ENCODE results near the gene NOTCH2NLA. TPM values are rescaled to one million over a fixed set of nuclear protein-coding genes. Genes with fewer than 3 reads are reported as not detected.
"Not testable (repeated sequence)": the region's sequence is repeated elsewhere in the genome, so short reads cannot be mapped to it uniquely, and the experiment has no call there.

Gene NOTCH2NLA
- total RNA-seq (2014; rRNA removed; shearing (Covaris generic)): 18.3 and 22.4 TPM in 2 replicates

GRCh38 chr1:146228710-146229477 is at the start of gene NOTCH2NLA:
NOTCH2NLA (minus strand) TSS chr1:146229021; CDS start chr1:146189337, 39,684 bp downstream.
- H3K4me3 ChIP-seq: peak within 1 kb of the TSS; percentile 81
- not testable (repeated sequence) for H3K4me1 ChIP-seq; H3K9me3 ChIP-seq (replicated peaks); H3K36me3 ChIP-seq; H3K27me3 ChIP-seq
- DNase-seq: peak in 1 of 2 experiments; percentile 33
- peak within 1 kb of the TSS; percentile 56 for H3K27ac ChIP-seq

GRCh38 chr1:146278346-146278745 is 49.5 kb upstream of the NOTCH2NLA start:
- not testable (repeated sequence) for H3K4me3 ChIP-seq; H3K36me3 ChIP-seq; H3K9me3 ChIP-seq (replicated peaks); DNase-seq; H3K27ac ChIP-seq; H3K4me1 ChIP-seq; H3K27me3 ChIP-seq

DNA sequence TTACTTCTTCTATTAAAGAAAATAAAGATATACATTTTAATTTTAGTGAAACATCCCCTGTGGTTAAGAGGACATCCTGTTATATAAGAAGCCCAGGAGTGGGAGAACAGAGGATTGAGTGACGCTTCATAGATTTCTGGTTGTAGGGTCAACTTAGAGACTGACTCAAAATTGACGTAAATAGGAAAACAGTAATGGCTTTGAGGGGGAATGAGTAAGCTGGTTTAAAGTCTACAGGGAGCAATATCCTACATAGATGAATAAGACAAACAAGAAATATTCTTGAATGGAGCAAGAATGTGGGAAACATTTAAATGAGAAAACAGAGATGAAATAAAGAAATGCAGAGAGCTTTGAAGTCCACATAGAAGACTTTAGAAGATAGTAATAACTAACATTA is 48.3 kb upstream of the NOTCH2NLA start:
- not testable (repeated sequence) for H3K36me3 ChIP-seq; H3K4me1 ChIP-seq; H3K4me3 ChIP-seq; H3K27ac ChIP-seq; H3K27me3 ChIP-seq; DNase-seq; H3K9me3 ChIP-seq (replicated peaks)

DNA sequence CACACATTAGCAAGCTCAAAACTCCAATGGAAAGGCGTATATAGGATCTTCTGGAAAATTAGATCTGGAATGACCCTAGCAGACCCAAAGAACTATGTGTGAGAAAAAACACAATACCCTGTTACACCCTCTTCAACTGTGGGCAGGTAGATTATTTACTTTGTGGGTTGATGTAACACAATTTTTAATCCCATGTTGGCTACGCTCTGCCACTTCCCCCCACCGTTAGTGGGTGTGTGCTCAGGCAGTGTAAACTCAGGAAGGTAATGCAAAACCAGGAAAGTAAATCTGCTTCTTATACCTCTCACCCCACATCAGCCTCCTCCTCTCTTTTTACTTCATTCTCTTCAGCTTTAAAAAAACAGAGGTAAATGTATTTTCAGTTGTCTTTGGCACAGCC is 45.3 kb upstream of the NOTCH2NLA start:
- H3K36me3 ChIP-seq; H3K4me3 ChIP-seq; H3K4me1 ChIP-seq; DNase-seq; H3K27ac ChIP-seq; H3K27me3 ChIP-seq; H3K9me3 ChIP-seq (replicated peaks): not testable (repeated sequence)

GRCh38 chr1:146273194-146273593 is 44.4 kb upstream of the NOTCH2NLA start:
- not testable (repeated sequence) for H3K4me3 ChIP-seq; H3K36me3 ChIP-seq; DNase-seq; H3K27ac ChIP-seq; H3K4me1 ChIP-seq; H3K27me3 ChIP-seq; H3K9me3 ChIP-seq (replicated peaks)

DNA sequence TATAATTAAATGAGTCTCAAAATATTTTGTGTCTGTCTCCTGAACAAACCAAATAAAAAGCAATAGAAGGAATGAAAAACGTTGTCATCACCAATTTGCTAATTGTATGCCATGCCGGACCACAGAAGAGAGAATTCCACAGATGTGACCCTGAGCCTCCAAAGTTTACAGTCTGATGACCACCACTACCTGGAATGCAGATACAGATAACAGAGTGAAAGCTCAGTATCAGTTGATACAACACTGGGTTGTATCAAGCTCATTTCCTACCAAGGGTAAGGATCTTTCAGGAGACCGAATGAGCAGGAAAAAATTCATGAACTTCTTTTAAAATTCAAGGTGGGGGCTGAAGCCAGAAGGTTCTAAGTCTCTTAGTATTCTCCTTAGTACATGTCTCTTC is 43.9 kb upstream of the NOTCH2NLA start:
- not testable (repeated sequence) for H3K27me3 ChIP-seq; DNase-seq; H3K4me3 ChIP-seq; H3K36me3 ChIP-seq; H3K4me1 ChIP-seq; H3K27ac ChIP-seq; H3K9me3 ChIP-seq (replicated peaks)

DNA sequence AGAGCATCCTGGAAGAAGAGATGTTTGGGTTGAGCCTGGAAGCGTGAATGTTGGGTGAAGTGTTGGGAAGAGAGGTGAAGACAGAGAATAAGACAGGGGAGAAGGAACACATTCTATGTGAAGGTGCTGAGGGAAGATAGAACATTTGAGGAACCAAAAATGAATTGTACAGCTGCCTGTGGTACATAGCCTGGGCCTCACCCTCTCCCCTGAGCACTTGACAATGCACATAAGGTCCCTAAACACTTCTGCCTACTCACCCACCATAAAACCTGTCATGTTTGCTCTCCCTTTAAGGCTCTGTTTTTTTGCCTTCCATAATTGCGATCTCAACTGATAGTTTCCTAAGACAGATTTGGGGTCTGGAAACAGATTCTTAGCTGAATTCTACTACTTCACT is 43.2 kb upstream of the NOTCH2NLA start:
- H3K36me3 ChIP-seq; H3K27ac ChIP-seq; H3K4me1 ChIP-seq; H3K9me3 ChIP-seq (replicated peaks); H3K4me3 ChIP-seq; DNase-seq; H3K27me3 ChIP-seq: not testable (repeated sequence)

DNA sequence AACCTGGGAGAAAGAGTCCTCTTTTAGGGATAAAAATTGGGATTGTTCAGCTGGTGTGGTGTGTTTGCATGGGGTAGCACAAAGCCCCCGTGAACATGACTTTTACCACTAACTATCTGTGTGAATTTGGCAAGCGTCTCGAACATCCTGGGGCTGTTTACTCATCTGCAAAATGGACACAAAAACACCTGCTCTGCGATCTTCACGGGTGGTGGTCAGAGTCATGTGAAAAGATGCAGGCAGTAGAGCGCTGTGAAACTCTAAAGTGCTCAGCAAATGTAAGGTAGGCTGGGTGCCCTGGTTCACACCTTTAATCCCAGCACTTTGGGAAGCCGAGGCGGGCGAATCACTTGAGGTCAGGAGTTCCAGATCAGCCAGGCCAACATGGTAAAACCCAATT is 41.3 kb upstream of the NOTCH2NLA start:
- not testable (repeated sequence) for H3K27ac ChIP-seq; H3K9me3 ChIP-seq (replicated peaks); DNase-seq; H3K36me3 ChIP-seq; H3K27me3 ChIP-seq; H3K4me3 ChIP-seq; H3K4me1 ChIP-seq

DNA sequence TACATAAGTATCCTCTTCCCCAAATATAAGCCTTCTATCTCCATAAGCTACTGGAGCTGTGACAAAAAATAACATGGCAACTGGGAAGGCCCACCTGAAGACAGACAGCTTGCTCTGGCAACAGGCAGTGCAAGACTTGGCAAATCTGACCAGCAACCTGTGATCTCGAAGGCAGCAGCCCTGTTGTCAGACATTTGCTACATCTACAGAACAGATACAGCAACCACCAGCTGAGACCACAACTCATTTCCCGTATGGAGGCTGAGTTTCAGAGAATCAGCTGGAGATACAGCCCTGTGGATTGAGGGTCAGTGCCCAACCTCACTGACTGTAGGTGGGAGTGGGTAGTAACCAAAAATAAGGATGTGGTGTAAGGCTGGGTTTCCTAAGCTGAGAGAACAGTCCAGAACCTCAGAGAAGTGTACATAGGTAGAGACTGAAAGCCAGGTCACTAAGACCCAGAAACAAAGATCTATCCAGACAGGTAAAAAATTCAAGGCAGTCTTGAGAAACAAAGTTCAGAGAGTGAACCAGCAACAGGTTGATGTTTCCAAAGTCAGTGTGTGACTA is 37.4 kb upstream of the NOTCH2NLA start:
- H3K9me3 ChIP-seq (replicated peaks); H3K27me3 ChIP-seq; H3K27ac ChIP-seq; H3K4me1 ChIP-seq; H3K36me3 ChIP-seq; DNase-seq; H3K4me3 ChIP-seq: not testable (repeated sequence)

- H3K4me3 ChIP-seq; H3K36me3 ChIP-seq; H3K4me1 ChIP-seq; DNase-seq; H3K9me3 ChIP-seq (replicated peaks); H3K27ac ChIP-seq; H3K27me3 ChIP-seq: not testable (repeated sequence)
These were observed 35.9 kb upstream of the NOTCH2NLA start for GRCh38 chr1:146264761-146265160.

DNA sequence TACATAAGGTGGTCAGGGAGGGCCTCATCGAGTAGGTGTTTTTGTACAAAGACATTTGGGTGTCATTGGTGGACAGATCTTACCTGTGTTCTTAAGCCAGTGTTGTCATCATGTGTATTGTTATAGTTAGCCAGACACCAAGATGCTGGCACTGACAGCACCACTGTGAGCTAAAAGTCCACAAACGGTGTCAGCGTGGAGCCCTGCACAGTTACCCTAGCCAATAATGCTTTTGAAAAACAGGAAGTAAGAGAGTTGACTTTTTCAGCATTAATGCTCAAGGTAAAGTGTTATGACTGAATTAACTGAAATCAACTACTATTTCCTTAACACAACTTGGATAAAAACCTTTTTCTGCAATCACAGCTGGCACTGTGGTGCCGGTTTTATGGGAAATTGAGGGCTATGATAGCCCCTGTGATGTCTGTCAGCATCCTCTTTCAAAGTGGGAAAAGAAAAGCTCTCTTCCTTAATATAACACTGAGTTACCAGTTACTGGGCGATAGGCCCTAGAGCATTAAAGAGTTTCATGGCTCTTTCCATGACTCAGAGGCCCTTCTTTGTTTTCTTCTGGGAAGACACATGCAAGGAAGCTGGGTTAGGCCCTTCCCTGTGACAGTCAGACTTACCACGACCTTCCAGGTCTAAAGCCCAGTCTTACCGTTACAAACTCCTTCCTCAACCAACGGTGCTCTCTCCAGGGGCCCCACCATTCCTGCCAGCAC is 31.3 kb upstream of the NOTCH2NLA start:
- not testable (repeated sequence) for H3K9me3 ChIP-seq (replicated peaks); H3K4me3 ChIP-seq; H3K27me3 ChIP-seq; H3K4me1 ChIP-seq; DNase-seq; H3K27ac ChIP-seq; H3K36me3 ChIP-seq

- not testable (repeated sequence) for H3K9me3 ChIP-seq (replicated peaks); H3K36me3 ChIP-seq; H3K4me1 ChIP-seq; H3K4me3 ChIP-seq; DNase-seq; H3K27ac ChIP-seq; H3K27me3 ChIP-seq
These were observed 29.3 kb upstream of the NOTCH2NLA start for GRCh38 chr1:146257992-146258552.

DNA sequence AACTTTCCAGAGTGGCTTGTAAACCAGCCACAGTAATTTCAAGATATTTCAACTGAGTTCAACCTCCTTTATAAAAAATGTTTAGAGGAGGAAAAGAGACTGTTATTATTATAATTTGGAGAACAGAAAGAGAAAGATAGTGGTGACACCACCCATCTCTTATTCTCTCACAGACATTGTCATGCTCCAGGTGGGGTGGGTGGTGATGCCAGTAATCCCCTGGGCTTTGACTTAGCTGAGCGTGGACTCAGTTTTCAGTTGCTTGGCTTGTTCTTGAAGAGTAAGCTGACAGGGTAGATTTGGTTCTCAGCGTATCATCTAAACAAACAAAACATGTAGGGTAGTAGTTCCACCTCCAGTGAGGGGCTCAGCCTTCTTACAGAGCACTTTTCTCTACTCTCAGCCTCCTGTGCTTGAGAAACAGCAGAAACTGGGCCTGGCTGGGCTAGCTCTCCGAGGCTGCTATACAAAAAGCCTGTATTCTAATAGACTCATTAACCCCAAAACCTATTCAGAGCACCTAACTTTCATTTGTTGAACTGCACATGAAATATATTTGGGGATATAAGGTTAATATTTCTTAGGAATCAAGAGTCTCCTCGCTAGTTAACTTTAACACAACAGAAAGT is 25.9 kb upstream of the NOTCH2NLA start:
- not testable (repeated sequence) for H3K27me3 ChIP-seq; DNase-seq; H3K27ac ChIP-seq; H3K36me3 ChIP-seq; H3K9me3 ChIP-seq (replicated peaks); H3K4me1 ChIP-seq; H3K4me3 ChIP-seq

GRCh38 chr1:146253249-146253855 is 24.5 kb upstream of the NOTCH2NLA start:
- not testable (repeated sequence) for H3K9me3 ChIP-seq (replicated peaks); H3K4me1 ChIP-seq; H3K36me3 ChIP-seq; H3K27ac ChIP-seq; DNase-seq; H3K4me3 ChIP-seq; H3K27me3 ChIP-seq

- DNase-seq; H3K4me3 ChIP-seq; H3K9me3 ChIP-seq (replicated peaks); H3K4me1 ChIP-seq; H3K36me3 ChIP-seq; H3K27me3 ChIP-seq; H3K27ac ChIP-seq: not testable (repeated sequence)
These were observed 22.7 kb upstream of the NOTCH2NLA start for GRCh38 chr1:146251523-146251922.
